PC-3 (cell line): ENCODE data around the gene GALNT2. TPM values are rescaled to one million over a fixed set of nuclear protein-coding genes. Genes with fewer than 3 reads are reported as not detected.
A peak's percentile ranks its signal among the peaks of the same experiment; 100 is the strongest.

Source experiments
- ATAC-seq: fragments of 200-7000 bp; cut with Tn5 transposase; 2 replicates; pipeline ENCODE4 v1.9.1; 2020; ENCODE audit warnings: mild to moderate bottlenecking, moderate library complexity
- BruUV-seq: library from RNA; stranded (reverse); fragments of 400-500 nt; replicated peaks from 2 replicates; lab custom pipeline; 2021; lab: Mats Ljungman, UMichigan
- CTCF ChIA-PET: fragments of 300-600 bp; sonication (Branson Sonifier 250); formaldehyde crosslinking; loops from one replicate; lab custom pipeline; 2022; ENCODE audit warnings: antibody characterized with exemption; lab: Charles Lee
- POLR2A ChIA-PET: fragments of 300-600 bp; sonication (Branson Sonifier 250); formaldehyde crosslinking; loops from one replicate; lab custom pipeline; 2022; ENCODE audit warnings: antibody characterized with exemption; ENCODE audit not compliant: unreplicated experiment; lab: Charles Lee
- DNase-seq: peaks from one replicate; pipeline ENCODE4 v3.0.0-alpha.2; 2015
- H2AFZ ChIP-seq: fragments of 300-600 bp; sonication (generic); 2 replicates; pipeline ENCODE4 v1.6.0; 2016; ENCODE audit warnings: antibody characterized with exemption, low read length
- H3F3A ChIP-seq: fragments of 300-600 bp; sonication (generic); one replicate; pipeline ENCODE4 v1.6.0; 2017; ENCODE audit warnings: antibody characterized with exemption, low read length, control low read depth, mild to moderate bottlenecking; ENCODE audit not compliant: unreplicated experiment
- H3K27ac ChIP-seq: fragments of 300-600 bp; sonication (generic); 2 replicates; pipeline ENCODE4 v1.5.1; 2016; ENCODE audit warnings: mild to moderate bottlenecking, low read length
- H3K27me3 ChIP-seq: fragments of 300-600 bp; sonication (generic); 2 replicates; pipeline ENCODE4 v1.6.1; 2016; ENCODE audit warnings: low read length, mixed read lengths
- H3K36me3 ChIP-seq: fragments of 300-600 bp; sonication (generic); 2 replicates; pipeline ENCODE4 v1.6.1; 2016; ENCODE audit warnings: low read depth, mixed run types, low read length, mixed read lengths
- H3K4me1 ChIP-seq: fragments of 300-600 bp; sonication (generic); 2 replicates; pipeline ENCODE4 v1.5.1; 2016; ENCODE audit warnings: low read length; ENCODE audit not compliant: insufficient read depth
- H3K4me2 ChIP-seq: fragments of 300-600 bp; sonication (generic); 2 replicates; pipeline ENCODE4 v1.6.0; 2016; ENCODE audit warnings: low read length
- H3K4me3 ChIP-seq: fragments of 300-600 bp; sonication (generic); 2 replicates; pipeline ENCODE4 v1.5.1; 2016; ENCODE audit warnings: mild to moderate bottlenecking, low read length, mixed read lengths
- H3K79me2 ChIP-seq: fragments of 300-600 bp; sonication (generic); 2 replicates; pipeline ENCODE4 v1.6.1; 2017; ENCODE audit warnings: low read length, mixed read lengths
- H3K9ac ChIP-seq: fragments of 300-600 bp; sonication (generic); 2 replicates; pipeline ENCODE4 v1.6.0; 2016; ENCODE audit warnings: mild to moderate bottlenecking, low read length
- H3K9me2 ChIP-seq: fragments of 300-600 bp; sonication (generic); replicated peaks from 2 replicates; pipeline ENCODE4 v1.6.1; 2016; ENCODE audit warnings: mixed run types, low read length, mixed read lengths
- H3K9me3 ChIP-seq: fragments of 300-600 bp; sonication (generic); 2 replicates; pipeline ENCODE4 v1.6.1; 2016; ENCODE audit warnings: low read length, mixed read lengths
- H4K20me1 ChIP-seq: fragments of 300-600 bp; sonication (generic); 2 replicates; pipeline ENCODE4 v1.6.1; 2016; ENCODE audit warnings: low read length, mixed read lengths
- CTCF ChIP-seq: fragments of 300-600 bp; sonication (generic); conservative IDR thresholded peaks from 2 replicates; pipeline ENCODE4 v1.5.1; 2017; ENCODE audit warnings: antibody characterized with exemption, low read depth, mild to moderate bottlenecking, low read length
- EZH2 ChIP-seq: fragments of 300-600 bp; sonication (generic); IDR thresholded peaks from one replicate; pipeline ENCODE4 v1.6.1; 2017; ENCODE audit warnings: antibody characterized with exemption, mild to moderate bottlenecking, low read length; ENCODE audit not compliant: unreplicated experiment
- EZH2phosphoT487 ChIP-seq: fragments of 300-600 bp; sonication (generic); IDR thresholded peaks from 2 replicates; pipeline ENCODE4 v1.6.1; 2018; ENCODE audit warnings: mild to moderate bottlenecking, antibody characterized with exemption, low read length, borderline replicate concordance
- intact Hi-C: fragments of 100-400 bp; cut with micrococcal nuclease; formaldehyde crosslinking; loops from 2 replicates; pipeline ENCODE4 v1.9.0; 2023
- total RNA-seq: library from RNA; depleted of rRNA; stranded (reverse); fragments of >200 nt; gene quantifications from 2 replicates; pipeline ENCODE4 v1.2.3, GENCODE V29; 2014

Gene GALNT2
- total RNA-seq, 1 experiment from 2014 or later = 182 TPM

- no peaks in the 10 kb centered on the region for H3K4me1 ChIP-seq
- no peaks in the 10 kb centered on the region for H3K9me3 ChIP-seq
- no peaks in the 10 kb centered on the region for H3F3A ChIP-seq
- no peaks in the 10 kb centered on the region for H3K9me2 ChIP-seq
- peak; percentile 38 for DNase-seq
- intact Hi-C loops = no loop called here
- H3K9ac ChIP-seq = no peak overlapping the region
- no TSS peak for BruUV-seq
- CTCF ChIA-PET = no interaction called here
- H3K36me3 ChIP-seq = no peaks in the 10 kb centered on the region
- TF ChIP-seq CTCF = no peak
- no peak for TF ChIP-seq EZH2phosphoT487
- no peak for TF ChIP-seq EZH2
- no peak overlapping the region for H3K4me3 ChIP-seq
- ATAC-seq = no peak
- peaks cover 68% of the 10 kb centered on the region for H3K27me3 ChIP-seq
- H4K20me1 ChIP-seq = no peaks in the 10 kb centered on the region
- no peaks in the 10 kb centered on the region for H3K79me2 ChIP-seq
- no peak overlapping the region for H2AFZ ChIP-seq
- POLR2A ChIA-PET = no interaction called here
- no peak overlapping the region for H3K4me2 ChIP-seq
- H3K27ac ChIP-seq = no peak overlapping the region
Observed at GRCh38 chr1:230317823-230318819, 251.1 kb downstream of the GALNT2 start.

- no peak overlapping the region for H2AFZ ChIP-seq
- BruUV-seq = no TSS peak
- no peak for ATAC-seq
Observed at GRCh38 chr1:230319014-230319747, 252.1 kb downstream of the GALNT2 start.

More at GRCh38 chr1:230319014-230319747, 252.1 kb downstream of the GALNT2 start:
- CTCF ChIA-PET = no interaction called here
- H3K4me1 ChIP-seq = no peaks in the 10 kb centered on the region
- no peaks in the 10 kb centered on the region for H3K79me2 ChIP-seq
- H3K27me3 ChIP-seq = peaks cover 75% of the 10 kb centered on the region
- H3K9ac ChIP-seq = no peak overlapping the region
- H3K9me3 ChIP-seq = no peaks in the 10 kb centered on the region
- no peak for DNase-seq
- no peak overlapping the region for H3K4me3 ChIP-seq
- no peaks in the 10 kb centered on the region for H4K20me1 ChIP-seq
- intact Hi-C loops = no loop called here
- TF ChIP-seq EZH2 (no peak), EZH2phosphoT487 (no peak), CTCF (no peak)
- no peaks in the 10 kb centered on the region for H3K9me2 ChIP-seq
- H3K36me3 ChIP-seq = no peaks in the 10 kb centered on the region
- H3K27ac ChIP-seq = no peak overlapping the region
- H3F3A ChIP-seq = no peaks in the 10 kb centered on the region
- POLR2A ChIA-PET = no interaction called here
- no peak overlapping the region for H3K4me2 ChIP-seq
